Right ventricle myocardium inferior (tissue), 1 donor: ENCODE data around the gene SMC4. TPM values are rescaled to one million over a fixed set of nuclear protein-coding genes. Genes with fewer than 3 reads are reported as not detected.

Experiments used
- ATAC-seq: fragments of 200-7000 bp; cut with Tn5 transposase; one replicate; pipeline ENCODE4 v1.9.1; 2020; ENCODE audit warnings: mild to moderate bottlenecking, moderate library complexity
- DNase-seq: peaks from one replicate; pipeline ENCODE4 v3.0.0; 2021; ENCODE audit errors: missing footprints
- intact Hi-C: fragments of 100-400 bp; cut with DNase I; formaldehyde crosslinking; loops from one replicate; pipeline ENCODE4 v1.11.0; 2022
- total RNA-seq: library from RNA; stranded (reverse); fragmentation: NEBNext Ultra II Directional; extraction: Animal tissue kit (Norgen Biotek cat#: 25700); gene quantifications from one replicate; pipeline ENCODE4 v1.2.1, GENCODE V29; 2021
- donor health status: DM: no; HTN: yes; CAD: no; lungs with severe emphysema.

SMC4 gene
- total RNA-seq, 1 donor from 2014 or later = 20.1 TPM

DNA sequence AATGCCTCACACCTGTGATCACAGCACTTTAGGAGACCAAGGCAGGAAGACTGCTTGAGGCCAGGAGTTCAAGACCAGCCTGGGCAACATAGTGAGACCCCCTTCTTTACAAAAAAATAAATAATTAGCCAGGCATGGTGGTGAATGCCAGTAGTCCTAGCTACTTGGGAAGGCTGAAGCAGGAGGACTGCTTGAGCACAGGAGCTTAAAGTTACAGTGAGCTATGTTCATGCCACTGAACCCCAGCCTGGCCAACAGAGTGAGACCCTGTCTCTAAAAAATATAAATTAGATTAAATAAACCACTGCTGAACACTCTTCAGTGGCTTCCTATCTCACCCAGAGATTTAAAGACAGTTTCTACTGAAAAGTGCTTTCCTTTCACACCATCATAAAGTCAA, 6.7 kb upstream of the SMC4 start:
- DNase-seq (no peak), ATAC-seq (no peak)
- intact Hi-C loops = no loop called here

DNA sequence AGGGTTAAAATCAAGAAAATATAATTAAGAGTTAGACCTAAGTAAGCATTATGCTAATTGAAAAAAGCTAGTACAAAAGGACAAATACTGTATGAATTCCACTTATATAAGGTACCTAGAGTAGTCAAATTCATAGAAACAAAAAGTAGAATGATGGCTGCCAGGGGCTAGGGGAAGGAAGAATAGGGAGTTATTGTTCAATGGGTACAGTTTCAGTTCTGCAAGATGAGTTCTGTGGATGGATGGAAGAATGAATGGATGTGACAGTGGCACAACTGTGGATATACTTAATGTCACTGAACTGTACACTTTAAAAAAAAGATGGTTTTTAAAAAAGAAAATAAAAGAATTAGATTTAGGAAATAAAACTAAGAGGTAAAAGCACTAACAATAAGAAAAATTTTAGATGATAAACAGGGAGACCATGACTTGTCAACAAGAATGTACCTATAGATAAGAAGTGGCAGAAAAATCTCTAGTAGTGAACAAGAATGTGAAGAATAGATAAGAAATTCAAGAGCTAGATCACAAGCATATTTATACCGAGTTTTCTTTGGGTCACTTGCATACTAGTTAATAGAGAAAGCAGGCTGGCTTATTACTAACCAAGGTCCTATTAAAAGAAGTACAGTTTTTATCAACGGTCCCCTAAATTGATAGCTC, 6.0 kb upstream of the SMC4 start:
- ATAC-seq = no peak
- no peak for DNase-seq
- intact Hi-C loops = no loop called here

DNA sequence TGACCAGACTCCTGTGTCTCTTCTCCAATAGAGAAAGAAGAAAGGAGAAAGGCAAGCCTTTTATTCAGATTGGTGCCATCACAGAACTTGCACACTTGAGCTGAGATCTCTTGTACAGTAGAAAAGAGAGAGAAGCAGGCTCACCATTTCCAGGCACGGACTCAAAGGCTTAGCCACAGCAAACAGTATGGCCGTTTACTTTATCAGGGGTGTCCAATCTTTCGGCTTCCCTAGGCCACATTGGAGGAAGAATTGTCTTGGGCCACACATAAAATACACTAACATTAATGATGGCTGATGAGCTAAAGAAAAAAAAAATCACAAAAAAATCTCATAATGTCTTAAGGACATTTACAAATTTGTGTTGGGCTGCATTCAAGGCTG, 5.4 kb upstream of the SMC4 start:
- ATAC-seq = no peak

DNA sequence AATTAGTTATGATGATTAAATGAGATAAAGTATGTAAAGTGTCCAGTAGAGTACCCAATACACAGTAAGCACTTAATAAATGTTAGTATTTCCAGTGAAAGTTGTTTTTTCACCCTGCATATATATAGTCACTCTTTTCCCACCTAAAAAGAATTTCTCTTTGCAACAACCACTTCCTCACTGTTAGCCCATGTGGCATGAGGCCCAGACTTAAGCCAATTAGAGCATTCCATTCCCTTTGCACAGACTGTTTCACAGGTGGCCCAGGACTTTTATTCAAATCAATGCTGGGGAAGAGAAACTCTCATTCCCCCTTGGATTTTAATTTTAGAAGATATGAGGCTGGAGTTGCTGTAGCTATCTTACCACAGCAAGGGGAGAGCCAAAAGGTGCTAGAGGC, 4.2 kb upstream of the SMC4 start:
- DNase-seq (no peak), ATAC-seq (no peak)
- intact Hi-C loops = no loop called here

More for the DNA sequence above, 5.4 kb upstream of the SMC4 start:
- DNase-seq = no peak
- intact Hi-C loops = no loop called here

DNA sequence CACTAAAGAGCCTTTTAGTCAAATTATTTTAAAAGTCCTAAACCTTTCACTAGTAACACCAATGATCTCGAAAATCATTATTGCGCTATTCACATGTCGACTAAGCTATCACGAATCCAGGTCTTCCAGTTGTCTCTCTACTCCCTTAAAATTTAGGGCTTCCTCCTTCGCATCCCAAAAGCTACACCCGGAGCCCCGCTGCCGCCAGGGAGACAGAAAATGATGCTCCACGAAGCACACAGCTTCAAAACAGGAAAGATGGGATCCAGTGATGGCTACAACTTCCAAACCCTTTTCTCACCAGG, 678 bp upstream of the SMC4 start:
- DNase-seq = no peak
- ATAC-seq = no peak
- intact Hi-C loops = no loop called here

DNA sequence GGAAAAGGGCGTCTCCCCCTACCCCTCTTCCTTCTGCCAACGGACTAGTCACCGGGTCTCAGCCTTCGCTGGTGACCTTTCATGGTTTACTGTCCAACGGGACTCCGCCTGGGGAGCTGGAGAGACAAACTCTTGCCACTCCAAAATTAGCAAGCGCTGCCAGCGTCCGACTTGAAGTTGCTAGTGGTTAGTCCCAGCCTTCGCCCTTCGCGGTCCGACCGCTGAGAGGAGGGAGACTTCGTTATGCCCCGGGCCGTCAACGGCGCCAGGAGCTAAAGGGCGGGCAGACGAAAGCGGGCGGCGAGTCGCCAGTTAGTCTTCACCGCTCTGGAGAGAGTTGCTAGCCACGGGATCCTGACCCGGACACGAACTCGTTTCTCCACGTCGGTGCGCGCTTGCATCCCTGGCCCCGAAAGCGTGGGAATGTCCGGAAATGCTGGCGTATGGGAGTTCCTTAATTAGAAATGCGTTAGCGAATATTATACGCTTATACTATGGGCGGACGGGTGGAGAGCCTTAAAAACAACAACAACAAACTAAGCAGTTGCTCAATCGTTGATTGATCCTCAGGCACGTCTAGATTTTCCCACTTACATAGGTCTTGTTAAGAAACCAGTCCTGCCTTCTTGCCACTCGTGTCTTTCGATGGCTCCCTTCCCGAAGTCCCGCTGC, 716 bp downstream of the SMC4 start:
- ATAC-seq = peak; percentile 3
- intact Hi-C loops = no loop called here

DNA sequence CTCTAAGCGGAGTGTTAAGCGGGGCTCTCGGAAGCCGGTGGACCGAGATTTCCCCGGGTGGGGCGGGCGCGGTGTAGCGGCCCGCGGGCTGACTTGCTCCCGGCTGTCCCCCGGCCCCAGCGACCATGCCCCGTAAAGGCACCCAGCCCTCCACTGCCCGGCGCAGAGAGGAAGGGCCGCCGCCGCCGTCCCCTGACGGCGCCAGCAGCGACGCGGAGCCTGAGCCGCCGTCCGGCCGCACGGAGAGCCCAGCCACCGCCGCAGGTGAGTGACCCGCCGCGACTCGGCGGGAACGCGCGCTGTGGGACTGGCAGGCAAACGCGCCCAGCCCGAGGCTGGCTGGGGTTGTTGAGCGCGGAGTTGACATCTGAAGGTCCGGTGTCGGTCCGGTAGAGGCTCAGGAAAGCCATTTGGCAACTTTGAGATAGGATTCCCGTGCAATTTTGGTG, 1.3 kb downstream of the SMC4 start:
- ATAC-seq (no peak), DNase-seq (peak; percentile 68)
- intact Hi-C loops = no loop called here

More for the DNA sequence above, 716 bp downstream of the SMC4 start:
- DNase-seq = peak; percentile 81

DNA sequence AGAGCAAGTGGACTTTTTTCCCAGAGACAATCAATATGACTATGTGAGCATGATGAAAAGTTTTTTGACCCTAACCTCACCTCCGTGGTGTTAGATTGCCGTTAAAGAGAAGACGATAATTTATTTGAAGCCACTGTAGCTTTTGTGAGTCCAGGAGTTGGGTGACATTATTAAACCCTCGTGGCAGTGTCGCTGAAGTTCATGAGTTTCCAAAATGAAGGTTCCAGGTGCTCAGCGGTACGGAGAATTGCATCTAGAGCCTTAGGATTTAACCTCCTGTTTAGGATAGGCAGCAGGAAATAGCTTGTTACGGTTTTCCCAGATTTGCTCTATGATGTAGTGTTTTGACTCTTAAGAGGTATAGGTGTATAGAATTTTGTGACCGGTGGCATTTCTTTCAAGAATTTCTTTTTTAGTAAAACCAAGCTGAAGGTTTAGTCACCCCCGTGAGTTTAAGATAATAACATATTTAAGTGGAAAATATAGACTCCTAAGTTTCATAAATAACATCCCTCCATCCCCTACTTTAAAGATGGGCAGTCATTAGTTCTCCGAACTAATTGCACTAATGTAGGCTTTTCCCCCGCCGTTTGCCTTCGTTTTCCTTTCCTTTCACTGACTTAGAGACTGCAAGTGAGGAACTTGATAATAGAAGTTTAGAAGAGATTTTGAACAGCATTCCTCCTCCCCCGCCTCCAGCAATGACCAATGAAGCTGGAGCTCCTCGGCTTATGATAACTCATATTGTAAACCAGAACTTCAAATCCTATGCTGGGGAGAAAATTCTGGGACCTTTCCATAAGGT, 2.0 kb downstream of the SMC4 start:
- ATAC-seq = no peak
- intact Hi-C loops = no loop called here
- no peak for DNase-seq

DNA sequence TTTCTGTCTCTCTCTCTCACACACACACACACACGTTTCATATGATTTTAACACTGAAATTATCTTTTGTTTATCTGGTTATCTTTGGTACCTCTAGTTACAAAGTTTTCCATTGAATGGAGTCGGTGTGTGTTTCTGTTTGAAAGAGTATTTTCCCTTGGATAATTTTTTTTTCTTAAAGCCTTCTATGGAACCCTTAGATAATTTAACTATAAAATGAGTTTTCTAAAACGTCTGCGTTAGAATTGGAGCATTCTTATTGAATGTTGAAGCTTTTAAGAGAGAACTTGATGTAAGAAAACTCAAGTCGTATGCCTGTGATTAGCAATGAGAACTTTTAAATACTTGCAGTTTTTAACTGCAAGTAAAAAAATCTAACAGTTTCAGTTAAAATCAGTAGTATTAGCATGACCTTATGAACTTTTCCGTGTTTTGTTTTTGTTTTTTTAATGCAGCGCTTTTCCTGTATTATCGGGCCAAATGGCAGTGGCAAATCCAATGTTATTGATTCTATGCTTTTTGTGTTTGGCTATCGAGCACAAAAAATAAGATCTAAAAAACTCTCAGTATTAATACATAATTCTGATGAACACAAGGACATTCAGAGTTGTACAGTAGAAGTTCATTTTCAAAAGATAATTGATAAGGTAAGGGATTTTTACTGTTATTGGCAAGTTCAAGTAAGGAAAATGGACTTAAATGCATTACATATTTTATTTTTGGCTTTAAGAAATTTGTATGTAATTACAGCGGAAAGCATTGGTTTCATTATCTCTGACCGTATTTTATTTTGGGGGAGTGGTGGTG, 3.0 kb downstream of the SMC4 start:
- DNase-seq (no peak), ATAC-seq (no peak)
- intact Hi-C loops = no loop called here

DNA sequence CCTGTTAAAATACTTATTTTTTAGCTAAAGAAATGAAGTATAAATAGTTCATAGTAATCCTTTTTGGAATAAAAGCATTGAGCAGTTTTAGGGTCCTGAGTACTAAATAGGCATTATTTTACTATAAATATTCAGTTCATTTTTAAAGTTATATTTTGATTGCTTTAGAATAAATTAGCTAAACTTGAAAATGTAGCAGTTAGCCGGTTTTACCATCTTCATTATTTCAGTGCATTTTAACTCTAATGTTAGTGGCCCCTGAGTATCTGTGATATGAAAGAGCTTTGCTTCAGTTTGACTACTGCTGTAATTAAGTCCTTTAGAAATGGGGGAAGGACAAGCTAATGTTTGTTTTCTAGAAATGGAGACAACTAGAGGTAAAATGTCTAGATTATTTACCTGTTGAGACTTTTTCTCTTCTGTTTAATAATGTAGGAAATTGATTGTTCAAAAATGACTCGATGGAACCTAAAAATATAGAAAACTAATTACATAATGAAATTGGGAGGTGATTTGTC, 3.6 kb downstream of the SMC4 start:
- intact Hi-C loops = no loop called here
- DNase-seq (no peak), ATAC-seq (no peak)

DNA sequence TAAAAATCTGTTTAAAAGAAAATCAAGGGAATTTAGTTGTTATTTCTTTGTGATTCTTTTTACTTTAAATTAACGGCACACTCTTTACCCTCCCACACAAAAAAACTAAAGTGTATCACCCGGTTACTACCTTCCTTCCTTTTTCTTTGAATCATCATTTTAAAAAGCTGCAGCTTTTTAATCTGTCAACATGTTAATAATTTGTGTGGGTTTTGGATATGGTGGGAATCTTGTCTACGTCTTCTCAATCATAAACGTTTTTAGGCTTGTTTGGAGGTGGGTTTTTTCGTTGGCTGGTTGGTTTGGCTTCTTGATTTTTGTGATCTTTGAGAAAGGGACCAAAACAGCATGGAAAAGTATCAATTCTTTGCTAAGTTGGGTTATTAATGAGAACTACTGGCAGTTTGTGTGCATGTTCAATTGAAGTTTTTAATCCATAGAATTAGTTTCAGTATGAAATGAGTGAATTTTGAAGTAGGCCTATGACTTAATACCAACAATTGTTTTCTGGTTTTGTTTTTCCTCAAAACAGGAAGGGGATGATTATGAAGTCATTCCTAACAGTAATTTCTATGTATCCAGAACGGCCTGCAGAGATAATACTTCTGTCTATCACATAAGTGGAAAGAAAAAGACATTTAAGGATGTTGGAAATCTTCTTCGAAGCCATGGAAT, 4.5 kb downstream of the SMC4 start:
- DNase-seq (no peak), ATAC-seq (no peak)
- intact Hi-C loops = no loop called here

DNA sequence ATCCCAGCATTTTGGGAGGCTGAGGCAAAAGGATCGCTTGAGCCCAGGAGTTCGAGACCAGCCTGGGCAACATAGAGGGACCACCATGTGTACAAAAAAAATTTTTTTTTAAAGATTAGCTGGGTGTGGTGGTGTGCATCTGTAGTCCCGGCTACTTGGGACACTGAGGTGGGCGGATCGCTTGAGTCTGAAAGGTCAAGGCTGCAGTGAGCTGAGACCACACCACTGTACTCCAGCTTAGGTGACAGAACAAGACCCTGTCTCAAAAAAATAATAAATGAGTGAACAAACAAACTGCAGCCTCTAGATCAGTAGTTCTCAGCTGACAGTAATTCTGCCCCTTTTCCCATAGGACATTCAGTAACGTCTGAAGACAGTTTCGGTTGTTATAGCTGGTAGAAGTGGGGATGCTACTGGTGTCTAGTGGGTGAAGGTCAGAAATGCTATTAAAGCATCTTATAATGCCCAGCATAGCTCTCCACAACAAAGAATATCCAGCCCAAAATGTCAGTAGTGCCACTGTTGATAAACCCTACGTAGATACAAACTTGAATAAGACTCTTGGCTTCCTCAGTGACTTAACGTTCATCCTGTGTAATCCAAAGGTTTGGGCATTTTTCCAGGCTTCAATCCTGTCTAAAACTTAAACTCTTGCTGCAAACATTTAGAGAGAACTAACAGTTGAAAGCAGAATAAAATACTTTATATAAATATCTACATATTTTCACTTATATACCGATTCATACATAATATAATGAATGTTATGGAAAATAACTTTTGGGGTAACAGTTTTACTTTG, 10.6 kb downstream of the SMC4 start:
- ATAC-seq (no peak), DNase-seq (no peak)
- intact Hi-C loops = loop anchor here (5.0 kb wide), 1 partner anchor 248 kb away; no protein-coding TSS in a partner anchor

DNA sequence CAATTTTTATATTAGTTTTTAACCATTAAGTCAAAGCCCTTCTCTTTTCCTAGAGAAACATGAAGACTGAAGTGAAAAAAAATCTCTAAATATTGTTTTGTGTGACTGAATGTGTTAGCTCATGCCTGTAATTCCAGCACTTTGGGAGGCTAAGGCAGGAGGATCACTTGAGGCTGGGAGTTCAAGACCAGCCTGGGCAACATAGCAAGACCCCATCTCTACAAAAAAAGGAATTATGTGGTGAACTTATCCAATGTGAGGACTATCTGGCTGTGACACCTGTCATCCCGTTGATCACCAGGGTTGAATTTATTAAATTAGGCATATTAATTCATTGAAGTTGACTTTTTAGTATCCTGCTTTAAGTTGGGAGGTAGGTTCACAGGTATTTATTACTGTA, 13.0 kb downstream of the SMC4 start:
- ATAC-seq = no peak
- DNase-seq = no peak
- intact Hi-C loops = loop anchor here (2.0 to 5.0 kb wide), 2 partner anchors 250 to 380 kb away; no protein-coding TSS in a partner anchor

DNA sequence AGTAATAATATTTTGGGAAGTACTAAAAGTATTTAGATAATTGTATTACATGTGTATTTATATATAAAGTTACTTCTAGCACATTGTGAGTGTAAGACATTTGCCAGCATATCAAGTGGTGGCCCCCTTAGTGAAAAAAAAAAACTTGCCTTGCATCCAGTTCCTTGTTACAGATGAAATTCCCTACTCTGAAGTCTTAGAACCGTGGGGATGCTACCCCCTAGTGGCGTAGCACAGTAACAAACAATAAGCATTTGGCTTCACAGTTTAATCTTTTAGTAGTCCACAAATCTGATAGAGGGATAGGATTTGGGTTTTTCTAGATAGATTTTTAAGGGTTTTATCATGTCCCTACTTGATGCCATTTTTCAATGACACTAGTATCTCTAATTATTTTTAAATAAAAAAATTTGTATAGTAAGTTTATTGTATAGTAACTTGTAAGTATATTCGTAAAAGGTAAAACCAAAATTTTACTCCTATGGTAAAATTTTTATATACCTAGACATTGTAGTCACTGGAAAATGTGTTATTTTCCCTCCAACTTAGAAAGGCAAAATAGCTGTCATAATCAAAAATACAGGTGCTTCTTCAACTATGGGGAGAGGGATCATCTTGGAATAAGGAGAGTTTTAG, 14.3 kb downstream of the SMC4 start:
- DNase-seq (no peak), ATAC-seq (peak; percentile 42)
- intact Hi-C loops = loop anchor here (2.0 to 5.0 kb wide), 2 partner anchors 251 to 381 kb away; no protein-coding TSS in a partner anchor

DNA sequence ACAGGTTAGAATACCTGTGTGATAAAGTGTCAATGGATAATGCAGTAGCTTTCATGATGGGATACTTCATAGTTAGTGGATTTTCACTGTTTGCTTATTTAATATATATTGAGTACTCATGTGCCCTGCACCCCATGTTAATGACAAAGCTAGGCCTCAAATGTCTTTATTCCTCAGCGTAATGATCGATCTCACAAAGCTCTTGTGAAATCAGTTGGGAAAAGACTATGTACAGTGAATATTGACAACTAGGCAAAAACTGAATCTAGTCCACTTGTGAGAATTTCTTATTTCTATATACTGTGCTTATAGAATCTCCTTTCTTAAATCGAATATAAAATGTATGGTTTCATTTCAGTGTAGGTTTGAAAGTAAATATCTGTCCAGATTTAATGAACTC, 17.9 kb downstream of the SMC4 start:
- DNase-seq = no peak
- no peak for ATAC-seq
- intact Hi-C loops = no loop called here

DNA sequence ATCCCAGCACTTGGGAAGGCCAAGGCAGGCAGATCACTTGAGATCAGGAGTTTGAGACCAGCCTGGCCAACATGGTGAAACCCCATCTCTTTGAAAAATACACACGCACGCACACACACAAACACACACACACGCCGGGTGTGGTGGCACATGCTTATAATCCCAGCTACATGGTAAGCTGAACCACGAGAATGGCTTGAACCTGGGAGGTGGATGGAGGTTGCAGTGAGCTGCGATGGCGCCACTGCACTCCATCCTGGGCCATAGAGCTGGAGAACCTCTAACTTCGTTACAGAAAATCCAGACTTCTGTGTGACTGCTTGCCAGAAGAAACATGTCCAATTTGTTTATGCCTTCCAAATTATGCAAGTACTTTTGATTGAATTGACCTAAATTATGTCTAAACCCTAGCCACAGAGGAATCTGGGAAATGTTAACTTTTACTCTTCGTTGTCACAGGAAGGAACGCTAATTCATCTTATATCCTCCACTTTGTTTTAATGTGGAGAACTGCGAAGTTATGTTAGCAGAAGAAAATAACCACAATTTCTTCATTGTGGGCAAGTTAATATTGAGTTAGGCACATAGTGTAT, 28.5 kb downstream of the SMC4 start:
- no peak for DNase-seq
- no peak for ATAC-seq
- intact Hi-C loops = no loop called here

DNA sequence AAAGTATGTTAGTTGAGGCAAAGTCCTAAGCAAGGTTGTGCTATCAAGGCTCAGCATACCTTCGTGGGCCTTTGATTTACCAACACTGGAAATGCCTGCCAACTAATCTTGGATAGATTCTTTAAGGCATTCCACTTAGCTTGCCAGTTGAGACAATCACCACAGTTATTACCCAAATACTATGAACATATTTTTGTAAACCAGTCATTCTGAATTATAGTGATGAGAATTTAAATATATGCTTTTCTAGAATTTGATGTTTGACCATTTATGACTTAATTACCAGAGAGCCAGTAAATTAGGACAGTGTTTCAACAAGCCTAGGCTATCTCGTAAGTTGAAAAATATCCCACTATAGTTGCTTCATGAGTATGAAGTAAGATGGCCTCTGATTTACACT, 34.6 kb downstream of the SMC4 start:
- no peak for DNase-seq
- intact Hi-C loops = no loop called here
- no peak for ATAC-seq
